BE2C (cell line): ENCODE data around the gene GRIN2A.

Experiments
- DNase-seq: peaks from one replicate; pipeline ENCODE4 v3.0.0-alpha.2; 2020
- H3K27me3 ChIP-seq: fragments of 250-450 bp; sonication (Bioruptor Pico); 2 replicates; pipeline ENCODE4 v1.5.1; 2020; ENCODE audit warnings: mild to moderate bottlenecking
- H3K36me3 ChIP-seq: fragments of 250-450 bp; sonication (Bioruptor Pico); 2 replicates; pipeline ENCODE4 v1.5.1; 2020; ENCODE audit warnings: mild to moderate bottlenecking
- H3K4me1 ChIP-seq: fragments of 250-450 bp; sonication (Bioruptor Pico); 2 replicates; pipeline ENCODE4 v1.5.1; 2020
- H3K4me3 ChIP-seq: 2 replicates; pipeline ENCODE4 v1.5.1; 2011; ENCODE audit warnings: low read depth, low read length
- H3K9me3 ChIP-seq: fragments of 250-450 bp; sonication (Bioruptor Pico); 2 replicates; pipeline ENCODE4 v1.5.1; 2020
- CTCF ChIP-seq: IDR thresholded peaks from 2 replicates; pipeline ENCODE4 v1.5.1; 2012; ENCODE audit warnings: mild to moderate bottlenecking, low read depth, low read length

Gene GRIN2A

GRCh38 chr16:9763505-9763904 lies 418.7 kb downstream of the GRIN2A start:
- H3K9me3 ChIP-seq: no peaks in the 10 kb centered on the region
- DNase-seq: no peak
- no peak for TF ChIP-seq CTCF
- no peak overlapping the region for H3K4me3 ChIP-seq
- H3K4me1 ChIP-seq: no peaks in the 10 kb centered on the region
- no peaks in the 10 kb centered on the region for H3K36me3 ChIP-seq
- no peaks in the 10 kb centered on the region for H3K27me3 ChIP-seq

- H3K36me3 ChIP-seq: no peaks in the 10 kb centered on the region
- DNase-seq: no peak
- H3K4me1 ChIP-seq: no peaks in the 10 kb centered on the region
- H3K9me3 ChIP-seq: no peaks in the 10 kb centered on the region
- no peak overlapping the region for H3K4me3 ChIP-seq
- TF ChIP-seq CTCF: no peak
- H3K27me3 ChIP-seq: no peaks in the 10 kb centered on the region
Measured at GRCh38 chr16:9761870-9762269, 420.4 kb downstream of the GRIN2A start.

- H3K36me3 ChIP-seq: no peaks in the 10 kb centered on the region
- DNase-seq: no peak
- H3K9me3 ChIP-seq: no peaks in the 10 kb centered on the region
- no peaks in the 10 kb centered on the region for H3K4me1 ChIP-seq
- H3K4me3 ChIP-seq: no peak overlapping the region
- TF ChIP-seq CTCF: no peak
- no peaks in the 10 kb centered on the region for H3K27me3 ChIP-seq
Measured at GRCh38 chr16:9757687-9758086, 424.5 kb downstream of the GRIN2A start.

GRCh38 chr16:9756434-9756833 lies 425.8 kb downstream of the GRIN2A start:
- TF ChIP-seq CTCF: no peak
- Histone ChIP-seq H3K27me3 (no peaks in the 10 kb centered on the region), H3K4me3 (no peak overlapping the region), H3K36me3 (no peaks in the 10 kb centered on the region), H3K4me1 (no peaks in the 10 kb centered on the region), H3K9me3 (no peaks in the 10 kb centered on the region)
- no peak for DNase-seq

GRCh38 chr16:9755081-9755480 lies 427.1 kb downstream of the GRIN2A start:
- Histone ChIP-seq H3K9me3 (no peaks in the 10 kb centered on the region; the same call in 1 of the 2 replicates), H3K27me3 (no peaks in the 10 kb centered on the region), H3K36me3 (no peaks in the 10 kb centered on the region), H3K4me1 (no peaks in the 10 kb centered on the region), H3K4me3 (no peak overlapping the region)
- DNase-seq: no peak
- no peak for TF ChIP-seq CTCF

- Histone ChIP-seq H3K36me3 (no peaks in the 10 kb centered on the region), H3K4me3 (no peak overlapping the region), H3K27me3 (no peaks in the 10 kb centered on the region), H3K9me3 (no peaks in the 10 kb centered on the region; the same call in 1 of the 2 replicates), H3K4me1 (no peaks in the 10 kb centered on the region)
- DNase-seq: no peak
- TF ChIP-seq CTCF: no peak
Measured at GRCh38 chr16:9741776-9742175, 440.5 kb downstream of the GRIN2A start.
